H1 (cell line): ENCODE data around the gene SSRP1. TPM values are rescaled to one million over a fixed set of nuclear protein-coding genes. Genes with fewer than 3 reads are reported as not detected.
A peak's percentile ranks its signal among the peaks of the same experiment; 100 is the strongest.

ENCODE experiments used
- ATF2 ChIP-seq: IDR thresholded peaks from 2 replicates; pipeline ENCODE4 v1.6.1; 2012; ENCODE audit warnings: low read length, inconsistent platforms
- BACH1 ChIP-seq: IDR thresholded peaks from 2 replicates; pipeline ENCODE4 v1.6.1; 2012; ENCODE audit warnings: low read length, improper control_type of control experiment
- BCL11A ChIP-seq, 2 experiments: IDR thresholded peaks; one replicate each; pipeline ENCODE4 v1.6.1; 2011; ENCODE audit warnings: low read depth in 2 of 2, low read length in 2 of 2, mild to moderate bottlenecking in 2 of 2
- CEBPB ChIP-seq: IDR thresholded peaks from 2 replicates; pipeline ENCODE4 v1.6.1; 2012; ENCODE audit warnings: low read depth, low read length
- CHD2 ChIP-seq: IDR thresholded peaks from 2 replicates; pipeline ENCODE4 v1.6.1; 2012; ENCODE audit warnings: low read length, improper control_type of control experiment
- CTBP2 ChIP-seq: IDR thresholded peaks from 2 replicates; pipeline ENCODE4 v1.7.0; 2011; ENCODE audit warnings: borderline replicate concordance, mild to moderate bottlenecking, moderate library complexity, mixed read lengths, low read length; ENCODE audit not compliant: insufficient read depth, insufficient read length
- CTCF ChIP-seq, 3 experiments: IDR thresholded peaks; 1 replicate in 2 of 3; 2 replicates in 1 of 3; pipeline versions ENCODE4 v1.5.1 to v1.6.1; 2011; ENCODE audit warnings: low read length in 3 of 3, mild to moderate bottlenecking in 3 of 3, inconsistent platforms in 2 of 3, low read depth in 1 of 3, moderate library complexity in 1 of 3; ENCODE audit not compliant: insufficient read depth in 1 of 3; ENCODE audit errors: control extremely low read depth in 1 of 3
- EGR1 ChIP-seq: IDR thresholded peaks from 2 replicates; pipeline ENCODE4 v1.6.1; 2011; ENCODE audit warnings: low read depth, low read length, borderline replicate concordance
- HDAC2 ChIP-seq, 2 experiments: fragments of 300-600 bp in 1 of 2; sonication (generic) in 1 of 2; IDR thresholded peaks; 2 replicates each; pipeline ENCODE4 v1.6.1; 2011 to 2012; ENCODE audit warnings: low read depth in 2 of 2, low read length in 2 of 2, mild to moderate bottlenecking in 2 of 2, moderate library complexity in 2 of 2, borderline replicate concordance in 1 of 2, inconsistent platforms in 1 of 2
- HDAC6 ChIP-seq: IDR thresholded peaks from one replicate; pipeline ENCODE4 v1.7.1; 2012; ENCODE audit warnings: low read depth, mild to moderate bottlenecking, inconsistent platforms, low read length, moderate library complexity
- JUN ChIP-seq: IDR thresholded peaks from 2 replicates; pipeline ENCODE4 v1.6.1; 2011; ENCODE audit warnings: low read depth, mild to moderate bottlenecking, improper control_type of control experiment, low read length
- KDM4A ChIP-seq: IDR thresholded peaks from one replicate; pipeline ENCODE4 v1.7.1; 2012; ENCODE audit warnings: low read depth, mild to moderate bottlenecking, moderate library complexity, low read length, inconsistent platforms; ENCODE audit not compliant: severe bottlenecking
- KDM5A ChIP-seq: fragments of 200-600 bp; IDR thresholded peaks from 2 replicates; pipeline ENCODE4 v1.7.1; 2012; ENCODE audit warnings: mild to moderate bottlenecking, low read length, inconsistent platforms, mixed read lengths
- MAX ChIP-seq: IDR thresholded peaks from 2 replicates; pipeline ENCODE4 v1.6.1; 2012; ENCODE audit warnings: inconsistent platforms
- POU5F1 ChIP-seq: IDR thresholded peaks from 2 replicates; pipeline ENCODE4 v1.6.1; 2011; ENCODE audit warnings: low read depth, mild to moderate bottlenecking, low read length, moderate library complexity
- RFX5 ChIP-seq: IDR thresholded peaks from 2 replicates; pipeline ENCODE4 v1.6.1; 2011; ENCODE audit warnings: low read depth, low read length, improper control_type of control experiment, borderline replicate concordance
- SIRT6 ChIP-seq: IDR thresholded peaks from one replicate; pipeline ENCODE4 v1.7.1; 2012; ENCODE audit warnings: low read length, inconsistent platforms
- SIX5 ChIP-seq: IDR thresholded peaks from 2 replicates; pipeline ENCODE4 v1.6.1; 2011; ENCODE audit warnings: mild to moderate bottlenecking, low read depth, low read length
- SP1 ChIP-seq: IDR thresholded peaks from 2 replicates; pipeline ENCODE4 v1.6.1; 2011; ENCODE audit warnings: low read depth, low read length
- SP4 ChIP-seq: IDR thresholded peaks from 2 replicates; pipeline ENCODE4 v1.6.1; 2012; ENCODE audit warnings: low read length, inconsistent platforms
- polyA plus RNA-seq, 7 experiments: library from polyadenylated mRNA; depleted of rRNA in 3 of 7; stranded (reverse) in 5 of 7; unstranded in 2 of 7; fragments of >200 nt in 5 of 7; fragments of 200-250 nt in 2 of 7; gene quantifications; 1 replicate in 5 of 7; 2 replicates in 1 of 7; 4 replicates in 1 of 7; pipeline versions ENCODE4 v1.2.1 to v1.2.3, GENCODE V29; 2011 to 2013; ENCODE audit warnings: missing spikeins in 2 of 7, mixed read lengths in 2 of 7
- total RNA-seq: library from RNA; stranded (reverse); fragmentation: NEBNext Ultra II Directional; extraction: Animal tissue kit (Norgen Biotek cat#: 25700); gene quantifications from 2 replicates; pipeline ENCODE4 v1.2.1, GENCODE V29; 2021

The SSRP1 gene
- total and polyA plus RNA-seq, 2 of the 8 experiments (the other 6 are each of a cell fraction or from before 2014, with no cell fraction given), result 259 to 281 TPM

GRCh38 chr11:57364851-57365660, 29.4 kb upstream of the SSRP1 start (continued):
- TF ChIP-seq ATF2, result no peak
- TF ChIP-seq KDM5A, result no peak
- TF ChIP-seq EGR1, result no peak
- TF ChIP-seq HDAC2 (IDR thresholded peaks at IDR 0.05; ENCODE audit: borderline replicate concordance in 1 of 2, low read depth in 2 of 2, low read length in 2 of 2), result no peak; a peak in 1 of 4 replicates
- TF ChIP-seq RFX5, result no peak
- no peak for TF ChIP-seq SIX5
- TF ChIP-seq CTBP2, result no peak
- TF ChIP-seq POU5F1, result no peak
- TF ChIP-seq SP4, result no peak
- no peak for TF ChIP-seq CEBPB
- TF ChIP-seq CHD2, result no peak
- no peak for TF ChIP-seq CTCF (IDR thresholded peaks at IDR 0.05; ENCODE audit: control extremely low read depth in 1 of 3, insufficient read depth in 1 of 3, low read depth in 1 of 3, low read length in 3 of 3)
- TF ChIP-seq SP1, result 0 out of 2 replicates have a peak, but pooled peaks have one; percentile 11
- no peak for TF ChIP-seq SIRT6
- TF ChIP-seq MAX, result no peak
- TF ChIP-seq BACH1, result no peak
- TF ChIP-seq BCL11A (IDR thresholded peaks at IDR 0.05; ENCODE audit: low read depth in 2 of 2, low read length in 2 of 2), result no peak
- TF ChIP-seq HDAC6, result no peak
- TF ChIP-seq JUN, result no peak
- no peak for TF ChIP-seq KDM4A
